ENCODE measurements around the gene BRAT1. TPM values are rescaled to one million over a fixed set of nuclear protein-coding genes. Genes with fewer than 3 reads are reported as not detected.

Gene BRAT1
- total and polyA plus RNA-seq, 7 donors, result 9.6 to 25.9 (median 20.0) TPM

DNA sequence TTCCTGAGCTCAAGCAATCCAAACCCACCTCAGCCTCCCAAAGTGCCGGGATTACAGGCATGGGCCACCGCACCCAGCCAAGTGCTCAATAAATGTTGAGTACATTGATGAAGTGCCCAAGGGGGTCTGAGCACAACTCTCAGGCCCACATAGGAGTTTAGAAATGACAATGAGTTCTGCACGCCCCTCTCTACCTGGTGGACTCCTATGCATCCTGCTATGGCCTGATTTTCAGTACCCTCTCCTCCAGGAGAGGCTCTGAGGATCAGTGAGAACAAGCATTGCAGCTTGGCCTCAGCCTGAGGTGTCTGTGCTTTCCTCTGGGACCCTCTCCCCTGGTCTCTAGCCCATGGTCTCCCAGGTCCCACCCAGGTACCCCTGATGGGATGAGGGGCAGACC is 58.3 kb downstream of the BRAT1 start:
- Histone ChIP-seq H3K36me3 (no peaks in the 10 kb centered on the region), H3K4me3 (no peak overlapping the region), H3K9me3 (no peaks in the 10 kb centered on the region), H3K27ac (no peak overlapping the region), H3K27me3 (peaks cover 0 to 63% (median 32%) of the 10 kb centered on the region in 3 donors), H3K4me1 (no peaks in the 10 kb centered on the region)
- WGBS, 2 donors, result 93 to 94% methylated on average over 3 of the region's 3 CpGs
- intact Hi-C loops (cut with DNase I), result no loop called here
- DNase-seq, result no peak
- no peak for TF ChIP-seq EP300 (IDR thresholded peaks at IDR 0.05)
- TF ChIP-seq POLR2AphosphoS5 (IDR thresholded peaks at IDR 0.05), result no peak
- TF ChIP-seq, protein P1, sequence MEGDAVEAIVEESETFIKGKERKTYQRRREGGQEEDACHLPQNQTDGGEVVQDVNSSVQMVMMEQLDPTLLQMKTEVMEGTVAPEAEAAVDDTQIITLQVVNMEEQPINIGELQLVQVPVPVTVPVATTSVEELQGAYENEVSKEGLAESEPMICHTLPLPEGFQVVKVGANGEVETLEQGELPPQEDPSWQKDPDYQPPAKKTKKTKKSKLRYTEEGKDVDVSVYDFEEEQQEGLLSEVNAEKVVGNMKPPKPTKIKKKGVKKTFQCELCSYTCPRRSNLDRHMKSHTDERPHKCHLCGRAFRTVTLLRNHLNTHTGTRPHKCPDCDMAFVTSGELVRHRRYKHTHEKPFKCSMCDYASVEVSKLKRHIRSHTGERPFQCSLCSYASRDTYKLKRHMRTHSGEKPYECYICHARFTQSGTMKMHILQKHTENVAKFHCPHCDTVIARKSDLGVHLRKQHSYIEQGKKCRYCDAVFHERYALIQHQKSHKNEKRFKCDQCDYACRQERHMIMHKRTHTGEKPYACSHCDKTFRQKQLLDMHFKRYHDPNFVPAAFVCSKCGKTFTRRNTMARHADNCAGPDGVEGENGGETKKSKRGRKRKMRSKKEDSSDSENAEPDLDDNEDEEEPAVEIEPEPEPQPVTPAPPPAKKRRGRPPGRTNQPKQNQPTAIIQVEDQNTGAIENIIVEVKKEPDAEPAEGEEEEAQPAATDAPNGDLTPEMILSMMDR (IDR thresholded peaks at IDR 0.05), result no peak
- no peak for TF ChIP-seq POLR2A (IDR thresholded peaks at IDR 0.05)

DNA sequence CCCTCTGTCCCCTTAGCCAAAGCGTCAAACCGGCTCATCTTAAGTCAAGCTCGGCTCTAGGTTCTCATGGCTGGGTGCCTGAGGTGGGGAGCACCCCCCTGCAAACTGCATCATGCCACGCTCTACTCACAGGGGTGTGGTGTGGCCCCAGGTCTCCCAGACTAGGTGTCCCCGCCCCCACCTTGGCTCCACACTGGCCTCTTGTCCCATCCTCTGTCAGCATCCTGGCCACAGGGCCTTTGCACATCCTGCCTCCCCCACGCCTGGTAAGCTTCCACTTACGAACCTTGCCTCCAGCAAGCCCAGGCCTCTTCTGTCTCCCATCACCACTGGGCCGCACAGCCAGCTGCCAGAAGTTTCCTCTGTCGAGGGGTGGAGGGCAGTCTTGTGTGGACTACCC is 58.9 kb downstream of the BRAT1 start:
- no peak overlapping the region for H3K27ac ChIP-seq
- TF ChIP-seq POLR2A (IDR thresholded peaks at IDR 0.05), result no peak
- TF ChIP-seq, protein P1 (IDR thresholded peaks at IDR 0.05), result no peak
- TF ChIP-seq EP300 (IDR thresholded peaks at IDR 0.05), result no peak
- TF ChIP-seq POLR2AphosphoS5 (IDR thresholded peaks at IDR 0.05), result no peak
- no peaks in the 10 kb centered on the region for H3K9me3 ChIP-seq
- whole genome bisulfite sequencing, 2 donors, result 87 to 89% methylated on average over 9 of the region's 9 CpGs
- intact Hi-C loops (cut with DNase I), result no loop called here
- H3K36me3 ChIP-seq, result no peaks in the 10 kb centered on the region
- DNase-seq, result no peak
- H3K4me1 ChIP-seq, result no peaks in the 10 kb centered on the region
- H3K27me3 ChIP-seq, result peaks cover 0 to 63% (median 32%) of the 10 kb centered on the region in 3 donors
- H3K4me3 ChIP-seq, result no peak overlapping the region

DNA sequence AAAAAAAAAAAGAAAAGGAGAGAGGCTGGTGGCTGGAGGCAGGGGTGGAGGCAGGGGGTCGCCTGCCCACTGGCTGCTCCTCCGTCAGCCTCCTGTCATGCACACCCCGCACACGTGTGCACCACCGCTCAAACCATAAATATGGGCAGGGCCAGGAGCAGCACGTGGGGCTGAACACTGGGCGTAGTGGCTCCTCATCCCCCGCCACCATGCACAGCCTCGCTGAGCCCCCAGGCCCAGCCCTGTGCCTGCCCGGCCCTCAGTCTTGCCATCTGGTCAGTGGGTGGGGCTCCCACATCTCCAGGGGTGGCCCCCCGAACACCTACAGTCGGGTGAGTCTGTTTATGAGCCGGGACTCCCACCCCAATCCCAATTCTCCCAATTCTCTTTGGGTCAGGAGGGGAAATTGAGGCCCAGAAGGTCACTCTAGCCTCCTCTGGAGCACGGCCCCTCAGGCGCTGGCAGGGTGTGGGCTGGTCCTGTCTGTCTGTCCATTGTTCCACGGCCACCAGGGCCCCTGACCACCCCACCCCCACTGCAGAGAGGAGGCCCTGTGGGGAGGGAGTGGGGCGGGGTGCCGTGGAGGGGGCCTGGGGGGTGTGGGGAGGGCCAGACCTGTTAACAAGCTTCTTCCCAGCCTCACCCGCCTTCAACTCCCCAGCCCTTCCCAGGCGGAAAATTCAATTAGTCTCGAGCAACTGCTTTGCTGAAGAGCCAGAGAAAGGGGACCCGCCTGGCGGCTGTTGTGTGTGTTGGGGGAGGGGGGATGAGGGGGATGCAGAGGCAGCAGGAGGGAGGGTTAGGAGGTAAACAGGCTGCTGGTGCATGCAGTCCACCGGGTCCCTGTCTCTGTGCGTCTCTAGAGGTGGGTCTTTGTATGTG is 59.7 kb downstream of the BRAT1 start:
- no peak overlapping the region for H3K27ac ChIP-seq
- no peak for TF ChIP-seq POLR2A (IDR thresholded peaks at IDR 0.05)
- no peak for TF ChIP-seq EP300 (IDR thresholded peaks at IDR 0.05)
- TF ChIP-seq, protein P1 (IDR thresholded peaks at IDR 0.05), result no peak
- TF ChIP-seq POLR2AphosphoS5 (IDR thresholded peaks at IDR 0.05), result no peak
- WGBS, 2 donors, result 28 to 74% methylated on average over 25 of the region's 25 CpGs
- H3K36me3 ChIP-seq, result no peaks in the 10 kb centered on the region
- intact Hi-C loops (cut with DNase I), result no loop called here
- no peak for DNase-seq
- no peak overlapping the region for H3K4me3 ChIP-seq
- H3K9me3 ChIP-seq, result no peaks in the 10 kb centered on the region
- H3K4me1 ChIP-seq, result no peaks in the 10 kb centered on the region
- H3K27me3 ChIP-seq, result peaks cover 0 to 63% (median 32%) of the 10 kb centered on the region in 3 donors

DNA sequence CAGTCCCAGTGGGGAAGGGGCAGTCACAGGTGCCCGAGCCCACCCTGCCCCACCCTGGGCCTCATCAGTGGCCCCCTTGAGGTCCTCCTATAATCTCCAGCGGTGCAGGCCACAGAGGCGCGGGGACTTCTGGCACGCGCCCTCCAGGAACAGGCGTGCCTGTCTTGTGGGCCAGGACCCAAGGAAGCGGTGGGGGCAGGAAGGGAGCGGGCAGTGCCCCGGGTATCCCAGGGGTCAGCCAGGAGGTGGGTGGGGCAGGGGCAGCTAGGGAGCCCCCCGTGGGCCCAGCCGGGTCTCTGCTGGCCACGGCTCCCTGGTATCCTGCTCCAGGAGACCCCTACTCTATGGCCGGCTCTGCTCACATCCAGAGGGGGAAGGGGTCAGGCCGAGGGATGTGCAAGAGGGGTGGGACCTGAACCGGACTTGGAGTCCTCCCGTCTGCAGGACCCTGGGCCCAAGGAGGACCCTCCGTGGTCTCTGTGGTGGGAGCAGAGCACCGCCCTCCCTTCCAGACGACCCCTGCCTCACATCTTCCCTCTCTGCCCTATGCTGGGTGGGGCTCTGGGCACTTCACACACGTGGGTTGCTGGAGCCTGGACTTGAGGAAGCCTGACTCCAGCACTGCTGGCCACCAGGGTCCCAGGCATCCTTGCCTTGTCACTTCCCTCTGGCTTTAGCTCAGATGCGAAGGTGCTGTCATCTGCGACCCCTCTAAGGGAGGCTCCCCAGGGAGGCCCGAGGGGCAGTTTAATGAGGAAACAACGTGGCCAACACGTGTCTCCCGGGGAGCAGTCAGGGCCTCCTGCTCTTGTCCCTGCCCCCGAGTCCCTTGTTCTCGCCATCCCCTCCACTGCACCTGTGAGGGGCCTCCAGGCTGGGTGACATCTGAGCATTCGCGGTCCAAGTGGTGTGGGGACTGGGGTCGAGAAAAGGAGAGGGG is 60.9 kb downstream of the BRAT1 start:
- Histone ChIP-seq H3K27me3 (peaks cover 0 to 63% (median 32%) of the 10 kb centered on the region in 3 donors), H3K36me3 (no peaks in the 10 kb centered on the region), H3K27ac (no peak overlapping the region), H3K4me3 (no peak overlapping the region), H3K4me1 (no peaks in the 10 kb centered on the region), H3K9me3 (no peaks in the 10 kb centered on the region)
- DNase-seq, result no peak
- TF ChIP-seq, protein P1 (IDR thresholded peaks at IDR 0.05), result no peak
- TF ChIP-seq POLR2A (IDR thresholded peaks at IDR 0.05) (no peak), EP300 (IDR thresholded peaks at IDR 0.05) (no peak), POLR2AphosphoS5 (IDR thresholded peaks at IDR 0.05) (no peak)
- 32 to 64% methylated on average over 32 of the region's 32 CpGs for WGBS, 2 donors
- intact Hi-C loops (cut with DNase I), result no loop called here

All from sigmoid colon (tissue), 7 donors.